ENCODE data around the gene SLC35F6. TPM values are rescaled to one million over a fixed set of nuclear protein-coding genes. Genes with fewer than 3 reads are reported as not detected.

Gene SLC35F6
- total RNA-seq, 1 experiment from 2014 or later = 10.3 TPM

DNA sequence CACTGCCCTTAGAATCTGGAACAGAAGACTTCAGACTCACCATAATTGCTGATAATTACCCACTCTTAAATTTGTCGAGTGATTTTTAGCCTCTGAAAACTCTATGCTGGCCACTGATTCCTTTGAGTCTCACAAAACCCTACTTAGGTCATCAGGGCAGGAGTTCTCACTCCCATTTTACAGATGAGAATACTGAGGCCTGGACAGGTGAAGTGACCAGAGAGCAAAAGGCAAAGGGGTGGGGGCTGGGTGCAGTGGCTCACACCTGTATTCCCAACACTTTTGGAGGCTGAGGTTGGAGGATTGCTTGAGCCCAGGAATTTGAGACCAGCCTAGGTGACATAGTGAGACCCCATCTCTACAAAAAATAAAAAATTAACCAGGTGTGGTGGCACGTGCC is 34.8 kb upstream of the SLC35F6 start (continued):
- TF ChIP-seq, protein P1, sequence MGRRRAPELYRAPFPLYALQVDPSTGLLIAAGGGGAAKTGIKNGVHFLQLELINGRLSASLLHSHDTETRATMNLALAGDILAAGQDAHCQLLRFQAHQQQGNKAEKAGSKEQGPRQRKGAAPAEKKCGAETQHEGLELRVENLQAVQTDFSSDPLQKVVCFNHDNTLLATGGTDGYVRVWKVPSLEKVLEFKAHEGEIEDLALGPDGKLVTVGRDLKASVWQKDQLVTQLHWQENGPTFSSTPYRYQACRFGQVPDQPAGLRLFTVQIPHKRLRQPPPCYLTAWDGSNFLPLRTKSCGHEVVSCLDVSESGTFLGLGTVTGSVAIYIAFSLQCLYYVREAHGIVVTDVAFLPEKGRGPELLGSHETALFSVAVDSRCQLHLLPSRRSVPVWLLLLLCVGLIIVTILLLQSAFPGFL (CRISPR knock-in tag; IDR thresholded peaks at IDR 0.05; ENCODE audit: borderline replicate concordance) = no peak
- TF ChIP-seq ETV6 (CRISPR knock-in tag; IDR thresholded peaks at IDR 0.05) = no peak
- TF ChIP-seq ATF2 (CRISPR knock-in tag; IDR thresholded peaks at IDR 0.05; ENCODE audit: borderline replicate concordance, low read depth) = no peak

DNA sequence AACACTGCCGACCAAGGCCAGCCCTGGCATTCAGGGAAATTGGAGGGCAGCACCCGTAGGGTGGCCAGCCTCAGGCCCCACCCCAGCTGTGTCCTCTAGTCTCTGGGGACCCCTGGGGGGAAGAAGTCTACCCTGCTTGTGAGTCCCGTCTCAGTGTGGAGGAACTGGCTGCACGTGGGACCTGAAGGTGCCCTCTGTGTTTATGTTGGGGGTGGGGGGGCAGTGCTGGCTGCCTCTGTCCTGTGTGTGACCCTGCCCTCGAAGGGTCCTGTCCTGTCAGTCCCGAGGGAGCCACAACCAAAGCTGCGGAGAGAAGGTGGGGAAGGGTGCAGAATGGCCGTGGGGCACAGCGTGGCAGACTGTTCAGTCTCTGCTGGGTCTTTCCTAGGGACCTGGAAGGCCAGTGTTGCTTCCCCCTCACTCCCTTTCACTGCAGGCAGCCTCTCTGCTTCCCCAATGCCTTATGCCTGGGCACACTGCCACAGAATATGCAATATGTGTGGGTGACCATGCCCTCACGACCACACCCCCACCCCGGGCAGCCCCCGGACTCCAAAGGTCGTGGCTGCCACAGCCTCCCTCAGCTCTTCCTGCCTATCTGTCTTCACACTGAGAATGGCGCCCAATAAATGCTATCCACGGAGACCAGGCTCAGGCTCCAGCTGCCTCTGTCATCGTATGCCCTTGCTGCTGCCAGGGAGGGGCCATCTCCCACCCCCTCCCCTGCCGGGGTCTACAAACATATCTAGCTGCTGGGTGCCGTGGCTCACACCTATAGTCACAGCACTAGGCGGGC is 33.3 kb upstream of the SLC35F6 start:
- Mint-ChIP-seq H3K4me3 (no peak overlapping the region), H3K27me3 (ENCODE audit: low read depth) (no peaks in the 10 kb centered on the region), H3K9me3 (no peaks in the 10 kb centered on the region), H3K27ac (no peak overlapping the region), H3K4me1 (no peaks in the 10 kb centered on the region), H3K36me3 (no peaks in the 10 kb centered on the region)
- no peak for DNase-seq (ENCODE audit: low spot score)
- no peak for TF ChIP-seq GRHL2 (CRISPR knock-in tag; IDR thresholded peaks at IDR 0.05; ENCODE audit: insufficient replicate concordance, severe bottlenecking)
- ChIA-PET CTCF (interaction anchor here (1.0 to 3.3 kb wide), 6 partner anchors 10 to 228 kb away, joined by 3 to 12 read pairs (median 5); no protein-coding TSS in a partner anchor), POLR2A (no interaction called here)
- no peak for ATAC-seq

GRCh38 chr2:26731714-26732113 is 32.4 kb upstream of the SLC35F6 start:
- ChIA-PET POLR2A (interaction anchor here (0.5 kb wide), 1 partner anchor 139 kb away, joined by 3 read pairs; no protein-coding TSS in a partner anchor), CTCF (interaction anchor here (1.0 to 3.3 kb wide), 3 partner anchors 9 to 125 kb away, joined by 3 to 12 read pairs (median 6); no protein-coding TSS in a partner anchor)
- H3K9me3 Mint-ChIP-seq = no peaks in the 10 kb centered on the region
- H3K27ac Mint-ChIP-seq = no peak overlapping the region
- H3K36me3 Mint-ChIP-seq = no peaks in the 10 kb centered on the region
- no peak for DNase-seq (ENCODE audit: low spot score)
- H3K4me3 Mint-ChIP-seq = no peak overlapping the region
- no peak for ATAC-seq
- no peaks in the 10 kb centered on the region for H3K27me3 Mint-ChIP-seq (ENCODE audit: low read depth)
- H3K4me1 Mint-ChIP-seq = no peaks in the 10 kb centered on the region
- TF ChIP-seq CREM (CRISPR knock-in tag; IDR thresholded peaks at IDR 0.05) (no peak), ZBTB21 (CRISPR knock-in tag; IDR thresholded peaks at IDR 0.05; ENCODE audit: borderline replicate concordance) (no peak), MXD4 (CRISPR knock-in tag; IDR thresholded peaks at IDR 0.05; ENCODE audit: borderline replicate concordance) (no peak), ATF1 (CRISPR knock-in tag; IDR thresholded peaks at IDR 0.05) (no peak), NR2C2 (CRISPR knock-in tag; IDR thresholded peaks at IDR 0.05) (no peak), ZNF423 (CRISPR knock-in tag; IDR thresholded peaks at IDR 0.05) (no peak), ZNF512 (CRISPR knock-in tag; IDR thresholded peaks at IDR 0.05; ENCODE audit: borderline replicate concordance) (no peak), HMGXB4 (CRISPR knock-in tag; IDR thresholded peaks at IDR 0.05) (no peak), RORB (CRISPR knock-in tag; IDR thresholded peaks at IDR 0.05) (no peak), ZNF138 (CRISPR knock-in tag; conservative IDR thresholded peaks at IDR 0.05) (no peak)
- TF ChIP-seq, protein P2, sequence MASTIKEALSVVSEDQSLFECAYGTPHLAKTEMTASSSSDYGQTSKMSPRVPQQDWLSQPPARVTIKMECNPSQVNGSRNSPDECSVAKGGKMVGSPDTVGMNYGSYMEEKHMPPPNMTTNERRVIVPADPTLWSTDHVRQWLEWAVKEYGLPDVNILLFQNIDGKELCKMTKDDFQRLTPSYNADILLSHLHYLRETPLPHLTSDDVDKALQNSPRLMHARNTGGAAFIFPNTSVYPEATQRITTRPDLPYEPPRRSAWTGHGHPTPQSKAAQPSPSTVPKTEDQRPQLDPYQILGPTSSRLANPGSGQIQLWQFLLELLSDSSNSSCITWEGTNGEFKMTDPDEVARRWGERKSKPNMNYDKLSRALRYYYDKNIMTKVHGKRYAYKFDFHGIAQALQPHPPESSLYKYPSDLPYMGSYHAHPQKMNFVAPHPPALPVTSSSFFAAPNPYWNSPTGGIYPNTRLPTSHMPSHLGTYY (CRISPR knock-in tag; IDR thresholded peaks at IDR 0.05) = no peak
- TF ChIP-seq, protein P3, sequence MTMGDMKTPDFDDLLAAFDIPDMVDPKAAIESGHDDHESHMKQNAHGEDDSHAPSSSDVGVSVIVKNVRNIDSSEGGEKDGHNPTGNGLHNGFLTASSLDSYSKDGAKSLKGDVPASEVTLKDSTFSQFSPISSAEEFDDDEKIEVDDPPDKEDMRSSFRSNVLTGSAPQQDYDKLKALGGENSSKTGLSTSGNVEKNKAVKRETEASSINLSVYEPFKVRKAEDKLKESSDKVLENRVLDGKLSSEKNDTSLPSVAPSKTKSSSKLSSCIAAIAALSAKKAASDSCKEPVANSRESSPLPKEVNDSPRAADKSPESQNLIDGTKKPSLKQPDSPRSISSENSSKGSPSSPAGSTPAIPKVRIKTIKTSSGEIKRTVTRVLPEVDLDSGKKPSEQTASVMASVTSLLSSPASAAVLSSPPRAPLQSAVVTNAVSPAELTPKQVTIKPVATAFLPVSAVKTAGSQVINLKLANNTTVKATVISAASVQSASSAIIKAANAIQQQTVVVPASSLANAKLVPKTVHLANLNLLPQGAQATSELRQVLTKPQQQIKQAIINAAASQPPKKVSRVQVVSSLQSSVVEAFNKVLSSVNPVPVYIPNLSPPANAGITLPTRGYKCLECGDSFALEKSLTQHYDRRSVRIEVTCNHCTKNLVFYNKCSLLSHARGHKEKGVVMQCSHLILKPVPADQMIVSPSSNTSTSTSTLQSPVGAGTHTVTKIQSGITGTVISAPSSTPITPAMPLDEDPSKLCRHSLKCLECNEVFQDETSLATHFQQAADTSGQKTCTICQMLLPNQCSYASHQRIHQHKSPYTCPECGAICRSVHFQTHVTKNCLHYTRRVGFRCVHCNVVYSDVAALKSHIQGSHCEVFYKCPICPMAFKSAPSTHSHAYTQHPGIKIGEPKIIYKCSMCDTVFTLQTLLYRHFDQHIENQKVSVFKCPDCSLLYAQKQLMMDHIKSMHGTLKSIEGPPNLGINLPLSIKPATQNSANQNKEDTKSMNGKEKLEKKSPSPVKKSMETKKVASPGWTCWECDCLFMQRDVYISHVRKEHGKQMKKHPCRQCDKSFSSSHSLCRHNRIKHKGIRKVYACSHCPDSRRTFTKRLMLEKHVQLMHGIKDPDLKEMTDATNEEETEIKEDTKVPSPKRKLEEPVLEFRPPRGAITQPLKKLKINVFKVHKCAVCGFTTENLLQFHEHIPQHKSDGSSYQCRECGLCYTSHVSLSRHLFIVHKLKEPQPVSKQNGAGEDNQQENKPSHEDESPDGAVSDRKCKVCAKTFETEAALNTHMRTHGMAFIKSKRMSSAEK (CRISPR knock-in tag; IDR thresholded peaks at IDR 0.05; ENCODE audit: borderline replicate concordance) = no peak
- TF ChIP-seq, protein P4, sequence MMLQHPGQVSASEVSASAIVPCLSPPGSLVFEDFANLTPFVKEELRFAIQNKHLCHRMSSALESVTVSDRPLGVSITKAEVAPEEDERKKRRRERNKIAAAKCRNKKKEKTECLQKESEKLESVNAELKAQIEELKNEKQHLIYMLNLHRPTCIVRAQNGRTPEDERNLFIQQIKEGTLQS (CRISPR knock-in tag; conservative IDR thresholded peaks at IDR 0.05) = no peak
- TF ChIP-seq, protein P5, sequence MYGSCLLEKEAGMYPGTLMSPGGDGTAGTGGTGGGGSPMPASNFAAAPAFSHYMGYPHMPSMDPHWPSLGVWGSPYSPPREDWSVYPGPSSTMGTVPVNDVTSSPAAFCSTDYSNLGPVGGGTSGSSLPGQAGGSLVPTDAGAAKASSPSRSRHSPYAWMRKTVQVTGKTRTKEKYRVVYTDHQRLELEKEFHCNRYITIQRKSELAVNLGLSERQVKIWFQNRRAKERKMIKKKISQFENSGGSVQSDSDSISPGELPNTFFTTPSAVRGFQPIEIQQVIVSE (CRISPR knock-in tag; IDR thresholded peaks at IDR 0.05; ENCODE audit: borderline replicate concordance) = no peak
